ENCODE data around the gene POLD2.

Gene POLD2

DNA sequence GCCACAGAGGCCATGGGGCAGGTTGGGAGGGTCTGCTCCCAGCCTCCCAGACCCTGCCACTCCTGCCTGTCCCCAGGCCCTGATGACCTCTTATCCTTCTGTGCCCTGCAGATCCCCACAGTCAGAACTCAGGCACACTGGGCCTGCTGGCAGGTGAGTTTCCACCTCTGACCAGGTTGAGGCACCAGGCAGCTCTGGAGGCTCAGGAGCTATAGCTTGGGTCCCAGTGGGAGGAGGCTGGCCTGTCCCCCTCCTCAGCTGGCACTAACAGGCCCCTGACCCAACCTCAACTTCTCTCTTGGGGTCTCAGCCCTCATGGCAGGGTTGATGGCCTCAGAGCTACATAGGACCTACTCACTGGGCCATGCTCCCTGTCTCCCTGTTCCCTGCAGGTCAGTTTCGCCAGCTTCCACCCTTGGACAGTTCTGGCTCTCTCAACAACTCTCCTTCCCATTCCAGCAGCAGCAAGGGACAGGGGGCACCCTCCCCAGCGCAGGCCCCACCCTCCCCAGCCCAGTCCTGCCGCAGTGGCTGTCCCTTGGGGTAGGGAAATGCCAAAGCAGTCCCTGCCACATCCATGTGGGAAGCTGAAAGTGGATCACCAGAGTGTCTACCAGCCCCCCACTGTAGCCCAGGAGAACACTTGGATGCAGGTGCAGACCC, 21.9 kb downstream of the POLD2 start:
- no peak for DNase-seq (ENCODE audit: low read depth)

DNA sequence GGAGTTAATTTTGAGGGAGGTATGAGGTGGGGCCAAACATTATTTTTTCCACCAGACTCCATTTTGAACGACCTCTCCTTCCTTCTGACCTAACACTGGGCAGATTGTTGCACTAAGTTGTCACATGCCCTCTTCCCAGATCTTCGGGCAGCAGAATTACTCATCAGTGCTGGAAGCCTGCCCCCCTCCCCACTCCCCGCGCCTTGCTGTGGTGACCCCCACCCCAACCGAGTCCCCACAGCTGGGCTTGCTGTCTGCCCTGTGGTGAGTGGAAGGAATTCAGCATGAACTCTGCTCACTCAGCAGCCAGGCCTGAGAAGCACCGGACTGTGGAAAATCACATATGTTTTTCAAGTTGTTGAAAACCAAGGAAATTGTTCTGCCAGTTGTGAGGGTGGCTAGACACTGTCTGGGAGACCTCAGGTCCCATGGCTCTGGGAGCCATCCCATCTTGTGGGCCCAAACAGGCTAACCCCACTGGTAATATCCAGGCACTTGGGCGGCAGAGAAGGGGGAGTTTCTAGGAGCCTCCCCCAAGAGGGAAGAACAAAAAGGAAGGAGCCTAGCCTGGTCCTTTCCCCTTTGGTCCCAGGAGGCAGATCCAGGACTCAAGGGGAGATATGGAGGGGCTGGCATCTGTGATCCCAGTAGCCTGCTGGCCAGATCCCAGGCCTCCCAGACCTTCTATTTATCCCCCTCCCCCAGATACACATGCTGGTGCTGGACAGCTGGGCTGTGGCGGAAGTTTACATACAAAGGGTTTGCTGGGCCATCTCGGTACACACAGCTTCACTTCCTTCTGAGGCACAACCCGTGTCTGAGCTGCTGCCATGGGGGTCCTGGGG, 22.7 kb downstream of the POLD2 start:
- no peak for DNase-seq (ENCODE audit: low read depth)

DNA sequence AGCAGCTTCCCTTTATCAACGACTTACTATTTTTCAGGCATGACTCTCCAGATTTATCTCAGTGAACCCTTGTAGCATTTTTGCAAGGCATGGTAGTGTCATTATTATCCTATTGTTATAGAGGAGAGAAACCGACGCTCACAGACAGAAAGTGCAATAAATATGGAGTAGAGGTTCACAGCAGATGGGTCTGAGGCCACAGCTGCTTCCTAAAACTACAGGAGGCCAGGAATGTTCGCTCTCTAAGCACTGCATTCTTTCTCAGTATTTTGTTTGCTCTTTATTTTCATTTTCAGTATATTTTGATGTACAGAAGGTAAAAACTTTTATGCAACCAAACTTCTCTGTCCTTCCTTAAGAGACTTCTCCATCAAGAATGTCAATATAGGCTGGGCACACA, 23.7 kb downstream of the POLD2 start:
- DNase-seq (ENCODE audit: low read depth) = no peak

DNA sequence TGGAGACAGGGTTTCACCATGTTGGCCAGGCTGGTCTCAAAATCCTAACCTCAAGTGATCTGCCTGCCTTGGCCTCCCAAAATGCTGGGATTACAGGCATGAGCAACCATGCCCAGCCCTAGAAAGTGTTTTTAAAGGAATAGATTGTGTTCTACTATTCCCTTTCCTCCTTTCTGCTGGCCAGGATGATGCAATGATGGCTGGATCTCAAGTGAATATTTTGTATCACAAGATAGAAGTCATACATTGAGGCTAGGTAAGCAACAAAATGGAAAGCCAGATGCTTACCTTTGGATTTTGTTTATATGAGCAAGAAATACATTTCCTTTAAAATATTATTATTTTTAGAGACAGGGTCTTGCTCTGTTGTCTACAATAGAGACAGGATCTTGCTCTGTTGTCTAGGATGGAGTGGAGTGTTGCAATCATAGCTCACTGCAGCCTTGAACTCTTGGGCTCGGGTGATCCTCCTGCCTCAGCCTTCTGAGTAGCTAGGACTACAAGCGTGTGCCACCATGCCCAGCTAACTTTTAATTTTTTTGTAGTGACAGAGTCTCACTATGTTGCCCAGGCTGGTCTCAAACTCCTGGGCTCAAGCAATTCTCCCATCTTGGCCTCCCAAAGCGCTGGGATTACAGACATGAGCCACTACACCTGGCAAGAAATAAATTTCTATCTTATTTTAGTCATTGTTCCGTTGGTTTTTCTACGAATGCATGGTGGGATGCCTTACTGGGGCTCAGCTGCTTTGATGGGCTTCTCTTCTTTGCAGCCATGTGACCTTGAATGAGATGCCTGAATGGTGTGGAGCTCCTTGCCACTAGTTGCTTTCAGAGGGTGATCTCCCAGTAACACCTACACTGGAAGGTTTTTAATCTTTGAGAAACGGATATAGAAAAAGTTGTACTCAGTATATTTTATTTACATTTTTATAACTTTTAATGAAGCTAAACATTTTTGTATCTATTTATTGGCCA, 25.0 kb downstream of the POLD2 start:
- DNase-seq (ENCODE audit: low read depth) = no peak

DNA sequence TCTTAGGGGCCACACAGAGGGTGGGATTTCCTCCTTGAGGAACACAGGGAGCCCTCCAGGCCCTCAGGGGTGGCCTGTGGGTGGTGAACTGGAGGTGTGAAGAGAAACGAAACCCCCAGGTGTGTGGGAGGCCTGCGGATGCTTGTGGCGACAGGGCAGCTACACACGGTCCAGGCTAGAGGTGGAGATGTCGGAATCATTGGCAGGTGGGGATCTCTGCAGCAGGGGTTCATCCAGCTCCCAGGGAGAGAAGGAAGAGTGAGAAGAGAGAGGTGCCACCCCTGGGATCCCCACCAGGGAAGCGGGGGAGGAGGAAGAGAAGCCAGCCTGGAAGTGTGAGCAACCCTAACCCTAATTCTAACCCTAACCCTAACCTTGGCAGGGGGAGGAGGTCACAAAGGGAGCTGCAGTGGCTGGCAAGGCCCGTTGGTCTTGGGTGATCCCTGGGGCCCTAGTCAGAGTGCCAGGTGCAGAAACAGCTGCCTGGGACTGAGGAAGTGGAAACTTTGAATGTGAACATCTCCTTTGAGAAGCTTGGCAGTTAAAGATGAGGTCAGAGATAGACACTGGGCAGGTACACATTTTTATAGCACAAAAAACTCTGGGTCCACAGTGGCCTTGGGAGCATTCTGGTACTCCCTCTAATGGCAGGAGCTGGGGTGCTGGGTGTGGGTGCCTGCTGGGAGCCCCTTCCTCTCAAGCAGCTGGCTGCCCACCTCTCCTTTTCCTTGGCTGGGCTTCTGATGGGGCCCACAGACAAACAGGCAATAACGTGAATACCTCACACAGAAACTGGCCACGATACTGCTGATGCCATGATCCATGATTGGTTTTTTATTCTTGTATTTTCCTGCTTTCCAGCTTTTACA, 26.1 kb downstream of the POLD2 start:
- DNase-seq (ENCODE audit: low read depth) = no peak

DNA sequence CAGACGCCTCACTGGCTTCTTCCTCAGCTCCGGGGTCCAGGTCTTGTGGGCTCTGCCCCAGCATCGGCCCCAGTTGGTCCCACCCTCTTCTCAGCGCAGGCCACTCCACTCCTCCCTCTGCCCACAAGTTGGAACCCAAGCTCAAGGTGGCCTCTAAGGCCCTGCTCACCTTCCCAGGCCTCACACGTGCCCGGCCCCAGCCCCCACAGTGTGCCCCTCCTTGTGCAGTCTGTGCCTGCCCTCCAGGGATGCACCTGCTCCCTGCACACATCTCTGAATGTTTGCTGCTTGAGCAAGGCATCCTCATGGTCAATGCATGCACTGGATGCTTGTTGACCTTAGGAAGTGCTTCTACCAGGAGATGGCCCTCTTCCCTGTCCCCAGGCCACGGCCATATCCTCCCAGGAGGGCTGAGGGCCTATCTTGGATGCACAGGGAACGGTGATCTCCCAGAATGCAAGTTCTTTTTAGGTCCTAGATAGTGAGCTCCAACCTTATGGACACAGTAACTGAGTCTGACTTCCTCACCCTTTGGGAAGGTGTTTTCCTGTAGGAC, 26.9 kb downstream of the POLD2 start:
- no peak for DNase-seq (ENCODE audit: low read depth)

DNA sequence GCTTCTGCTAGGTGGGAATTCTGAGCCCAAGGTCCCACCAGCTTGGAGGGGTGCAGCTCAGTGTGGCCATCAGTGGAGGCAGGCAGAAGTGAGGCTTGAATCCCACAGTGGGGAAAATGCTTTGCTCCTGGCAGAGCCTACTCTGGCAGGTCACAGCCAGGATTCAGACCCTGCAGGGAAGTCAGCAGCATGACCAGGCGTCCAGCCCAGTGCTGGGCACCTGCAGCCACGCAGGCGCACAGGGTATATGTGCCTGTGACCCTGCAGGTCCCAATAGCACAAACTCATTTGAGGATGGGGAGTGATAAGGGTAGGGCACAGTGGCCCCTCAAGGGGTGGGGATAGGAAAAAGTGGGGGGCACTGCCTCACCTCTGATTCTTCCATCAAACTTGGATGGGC, 27.6 kb downstream of the POLD2 start:
- DNase-seq (ENCODE audit: low read depth) = no peak

DNA sequence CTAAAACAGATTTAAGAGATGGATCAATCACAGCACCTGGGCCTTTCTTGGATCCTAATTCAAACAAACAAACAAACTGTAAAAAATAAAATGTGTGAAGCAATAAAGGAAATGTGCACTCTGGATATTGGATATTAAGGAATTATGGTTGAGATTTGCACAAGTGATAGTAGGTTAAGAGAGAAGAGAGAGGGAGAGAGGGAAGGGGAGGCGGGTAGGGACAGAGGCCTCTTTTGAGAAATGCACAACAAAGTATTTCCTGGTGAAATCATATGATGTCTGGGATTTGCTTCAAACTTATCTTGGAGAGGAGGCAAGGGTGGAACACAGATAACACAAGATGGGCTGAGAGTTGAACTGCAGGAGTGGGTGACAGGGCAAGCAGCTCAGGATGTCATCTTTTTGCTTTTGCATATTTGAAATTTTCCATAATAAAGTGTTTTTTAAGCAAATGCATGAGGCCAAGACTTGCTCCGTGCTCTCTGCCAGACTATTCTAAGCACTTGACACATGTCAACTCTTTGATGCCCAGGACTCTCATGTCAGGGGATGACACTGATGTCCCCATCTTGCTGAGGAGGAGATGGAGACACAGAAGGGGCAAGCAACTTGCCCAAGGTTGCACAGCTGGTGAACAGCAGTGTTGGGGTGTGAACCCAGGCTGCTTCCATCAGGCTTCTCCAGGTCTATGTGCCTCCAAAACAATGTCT, 28.3 kb downstream of the POLD2 start:
- DNase-seq (ENCODE audit: low read depth) = no peak

DNA sequence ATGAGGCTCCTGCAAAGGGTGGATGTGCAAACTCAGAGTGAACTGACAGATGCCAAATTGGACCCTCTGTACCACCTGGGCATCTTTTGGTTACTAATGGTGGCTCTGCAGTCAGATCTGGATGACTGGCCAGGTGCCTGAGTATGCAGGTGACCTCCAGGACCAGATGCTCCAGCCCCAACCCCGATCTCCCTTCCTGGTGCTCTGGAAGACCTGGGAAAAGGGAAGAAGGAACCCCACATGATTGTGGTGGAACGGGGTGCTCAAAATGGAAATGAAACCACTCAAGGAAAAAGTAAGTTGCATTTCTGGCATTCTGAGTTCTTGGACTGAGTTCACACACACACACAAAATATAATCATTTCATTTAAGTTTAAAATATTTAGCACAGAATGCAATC, 29.0 kb downstream of the POLD2 start:
- no peak for DNase-seq (ENCODE audit: low read depth)

DNA sequence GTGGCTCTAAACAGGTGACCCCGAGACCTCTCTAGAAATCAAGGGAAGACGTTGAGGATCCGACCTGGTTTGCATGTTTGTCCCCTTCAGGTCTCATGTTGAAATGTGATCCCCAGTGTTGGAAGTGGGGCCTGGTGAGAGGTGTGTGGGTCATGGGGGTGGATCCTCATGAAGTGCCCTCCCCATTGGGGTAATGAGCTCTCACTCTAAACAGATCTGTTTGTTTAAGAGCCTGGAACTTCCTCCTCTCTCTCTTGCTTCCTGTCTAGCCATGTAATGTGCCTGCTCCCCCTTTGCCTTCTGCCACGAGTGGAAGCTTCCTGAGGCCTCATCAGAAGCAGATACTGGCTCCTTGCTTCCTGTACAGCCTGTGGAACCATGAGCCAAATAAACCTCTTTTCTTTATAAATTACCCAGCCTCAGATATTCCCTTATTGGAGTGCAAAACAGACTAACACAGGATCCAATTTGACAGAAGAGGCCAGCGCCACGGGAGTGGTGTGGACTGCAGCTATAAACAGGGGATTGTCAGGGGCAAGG, 30.2 kb downstream of the POLD2 start:
- DNase-seq (ENCODE audit: low read depth) = no peak

DNA sequence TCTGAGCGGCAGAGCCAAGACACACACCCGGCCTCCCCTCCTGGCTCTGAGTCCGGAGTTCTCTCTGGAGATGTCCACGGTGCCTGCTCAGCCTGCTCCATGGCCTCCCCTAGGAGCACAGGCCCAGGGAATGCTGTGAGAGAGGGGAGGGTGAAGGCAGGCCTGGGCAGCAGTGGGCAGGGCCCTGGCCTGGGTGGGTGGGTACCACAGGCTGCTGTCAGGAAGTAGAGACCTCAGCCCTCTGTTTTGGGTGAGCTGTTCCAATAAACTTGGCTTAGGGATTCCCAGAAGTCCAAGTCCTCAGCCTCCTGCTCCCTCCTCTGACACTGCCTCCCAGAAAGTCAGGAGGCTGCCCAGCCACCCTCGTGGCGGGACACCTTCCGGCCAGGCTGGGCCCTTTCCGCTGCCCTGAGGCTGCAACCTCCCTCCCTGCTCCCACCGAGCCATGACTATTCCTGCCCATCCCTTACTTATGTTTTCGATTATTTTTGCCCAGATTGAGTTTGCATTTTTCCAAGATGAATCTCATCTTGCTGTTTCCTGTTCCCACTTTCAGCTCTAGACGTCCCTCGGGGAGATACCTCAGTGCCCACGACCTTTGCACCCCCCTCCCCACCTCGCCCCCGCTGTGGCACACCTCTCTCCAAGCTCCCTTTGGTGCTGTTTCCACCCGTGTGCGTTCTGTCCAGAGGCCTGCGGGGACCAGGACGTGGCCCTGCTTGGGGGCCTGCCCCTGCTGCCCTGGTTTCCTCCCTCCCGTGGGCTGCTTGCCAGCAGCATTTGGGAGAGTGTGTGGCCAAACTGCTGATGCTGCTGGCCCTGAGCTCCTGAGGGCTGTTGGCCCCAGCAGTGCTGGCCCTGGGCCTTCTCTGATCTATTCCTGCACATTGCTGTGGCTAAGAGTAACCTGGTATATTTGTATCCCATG, 35.2 kb downstream of the POLD2 start:
- DNase-seq (ENCODE audit: low read depth) = no peak

DNA sequence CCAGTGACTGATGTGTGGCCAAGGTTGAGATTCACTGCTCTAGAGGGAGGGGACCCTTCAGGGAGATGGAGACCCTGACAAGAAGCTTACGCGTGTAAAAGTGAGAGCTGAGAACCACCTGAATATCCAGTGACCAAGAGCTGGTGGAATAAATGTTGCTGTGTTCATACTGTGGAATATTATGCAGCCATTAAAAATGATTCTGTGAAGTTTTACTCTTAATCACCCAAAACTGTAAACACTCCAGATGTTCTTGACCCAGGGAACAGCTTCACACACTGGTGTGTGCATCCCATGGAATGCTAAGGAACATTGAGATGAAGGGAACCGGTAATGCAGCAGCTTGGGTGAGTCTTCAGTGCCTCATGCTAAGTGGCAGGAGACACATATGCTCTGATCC, 36.7 kb downstream of the POLD2 start:
- no peak for DNase-seq (ENCODE audit: low read depth)

DNA sequence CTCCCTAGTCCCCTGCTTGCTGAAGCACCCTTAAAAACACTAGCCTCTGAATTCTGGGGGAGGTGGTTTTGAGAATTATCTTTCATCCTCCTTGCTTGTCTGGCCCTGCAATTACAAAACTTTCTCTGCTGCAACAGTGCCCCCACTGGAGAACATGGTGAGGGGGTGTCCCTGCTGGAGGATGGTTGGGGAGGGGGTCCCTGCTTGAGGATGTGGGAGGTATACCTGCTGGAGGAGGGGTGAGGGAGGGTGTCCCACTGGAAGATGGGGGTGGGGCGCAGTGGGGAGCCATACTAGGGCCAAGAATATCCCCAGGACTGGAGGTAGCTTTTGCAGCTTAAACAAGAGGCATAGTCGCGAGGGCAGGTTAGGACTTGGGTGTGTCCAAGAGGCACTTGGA, 37.8 kb downstream of the POLD2 start:
- no peak for DNase-seq (ENCODE audit: low read depth)

DNA sequence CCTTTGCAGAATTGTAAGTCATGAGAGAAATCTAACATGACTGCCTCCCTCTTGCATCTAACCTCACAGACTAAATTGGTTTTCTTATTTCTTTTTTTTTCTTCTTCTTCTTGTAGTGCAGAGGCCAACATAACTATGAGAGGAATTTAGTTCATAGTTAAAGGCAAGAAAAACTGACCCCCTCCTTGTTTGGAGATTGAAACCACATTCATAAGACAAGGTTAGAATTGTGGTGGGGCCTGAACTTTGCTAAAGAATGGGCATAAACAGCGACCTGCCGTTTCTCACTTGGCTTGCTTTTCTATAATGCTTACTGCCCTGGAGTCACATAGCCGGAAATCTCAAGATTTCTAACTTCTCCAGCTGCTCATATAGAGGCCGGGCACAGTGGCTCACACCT, 38.6 kb downstream of the POLD2 start:
- DNase-seq (ENCODE audit: low read depth) = no peak

DNA sequence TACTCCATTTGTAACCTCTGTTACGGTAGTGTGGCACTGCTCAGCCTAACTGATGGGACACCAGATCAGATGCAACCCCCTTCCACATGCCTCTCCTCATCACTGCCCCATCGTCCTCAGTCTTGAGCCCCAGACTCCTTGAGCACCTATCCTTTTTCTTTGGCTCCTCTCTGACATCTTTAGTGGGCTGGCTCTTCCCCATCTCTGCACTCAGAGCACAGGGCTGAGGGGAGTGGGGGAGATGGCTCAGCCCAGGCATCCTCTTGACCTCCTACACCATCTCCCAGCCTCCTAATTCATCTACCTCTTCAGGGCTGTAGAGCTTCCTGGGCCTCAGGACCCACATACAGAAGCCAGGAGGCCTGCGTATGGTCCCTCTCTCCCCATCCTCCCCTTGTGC, 39.6 kb downstream of the POLD2 start:
- no peak for DNase-seq (ENCODE audit: low read depth)

DNA sequence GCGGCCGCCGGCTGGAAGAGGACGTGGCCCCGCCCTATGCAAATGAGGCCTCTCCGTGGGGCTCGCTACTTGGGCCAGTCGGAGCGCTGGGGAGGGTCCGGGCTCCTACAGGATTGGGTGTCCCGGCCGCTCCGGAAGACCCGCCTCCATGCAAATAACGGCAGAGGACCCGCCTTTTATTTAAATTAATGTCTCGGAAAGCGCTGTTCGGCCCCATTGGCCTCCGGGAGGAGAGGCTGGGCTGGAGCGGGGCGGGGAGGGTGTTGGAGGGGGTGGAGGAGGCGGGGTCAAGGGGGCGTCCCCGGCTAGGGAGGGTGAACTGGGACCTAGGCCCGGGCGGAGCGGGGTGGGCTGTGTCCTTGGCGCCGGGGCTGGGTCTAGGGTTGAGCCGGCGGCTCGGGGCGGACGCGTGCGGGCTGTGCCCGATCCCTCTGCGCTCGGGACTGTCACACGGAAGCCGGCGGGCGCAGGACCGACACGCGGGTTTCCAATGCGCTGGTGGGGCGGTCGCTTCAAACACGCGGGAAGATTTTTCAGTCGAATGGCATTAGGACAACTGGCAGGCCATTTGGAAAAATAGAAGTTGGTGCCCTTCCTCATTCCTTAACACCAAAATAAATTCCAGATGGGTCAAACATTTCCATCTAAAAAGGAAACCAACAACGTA, 40.7 kb downstream of the POLD2 start:
- DNase-seq (ENCODE audit: low read depth) = peak; percentile 94

DNA sequence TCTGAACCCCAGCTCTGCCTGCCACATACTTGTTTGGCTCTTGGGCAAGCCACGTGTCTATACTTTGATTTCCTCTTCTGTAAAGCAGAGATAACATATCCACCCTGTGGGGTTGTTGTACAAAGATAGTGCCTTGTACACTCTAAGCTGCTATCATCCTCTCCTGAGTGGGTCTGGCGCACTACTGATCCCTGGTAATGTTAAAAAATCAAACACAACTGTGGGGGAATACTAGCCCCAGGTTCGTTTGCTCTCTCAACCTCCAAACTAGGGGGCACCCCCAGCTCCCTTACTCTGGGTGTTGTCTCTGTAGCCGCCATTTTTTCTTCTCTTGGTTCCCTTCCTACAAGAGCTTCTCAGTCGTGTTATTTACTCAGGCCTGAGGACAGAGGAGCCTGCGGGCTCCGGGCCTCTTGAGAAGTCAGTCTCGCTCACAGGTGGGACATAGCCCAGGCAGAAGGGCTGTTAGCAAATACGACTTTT, 42.0 kb downstream of the POLD2 start:
- DNase-seq (ENCODE audit: low read depth) = no peak

DNA sequence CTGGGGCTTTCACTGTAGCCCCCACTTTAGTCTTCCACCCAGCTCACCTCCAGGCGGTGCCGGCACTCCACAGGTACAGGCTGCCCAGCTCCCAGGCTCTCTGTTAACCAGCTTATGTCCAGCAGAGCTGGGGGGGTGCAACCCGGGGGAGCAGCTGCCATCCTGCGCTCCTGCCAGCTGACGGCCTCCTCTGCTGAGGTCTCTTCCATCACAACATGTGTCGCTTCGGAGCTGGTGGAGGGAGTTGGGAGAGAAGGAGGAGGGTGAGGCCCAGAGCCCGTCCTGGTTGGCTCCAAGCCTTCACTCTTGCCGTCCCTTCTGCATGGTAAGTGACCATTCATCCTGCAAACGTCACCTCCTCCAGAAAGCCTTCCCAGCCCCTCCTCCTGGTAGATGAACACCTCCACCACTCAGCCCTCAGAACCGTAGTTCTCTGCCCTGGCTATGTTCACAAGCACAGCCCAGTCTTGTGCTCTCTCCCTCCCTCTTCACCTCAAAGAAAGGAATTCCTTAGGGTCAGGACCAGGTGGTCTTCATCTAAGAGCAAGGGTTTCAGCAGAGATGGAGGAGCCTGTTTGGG, 42.6 kb downstream of the POLD2 start:
- no peak for DNase-seq (ENCODE audit: low read depth)

Measured in stimulated activated CD8-positive, alpha-beta memory T cell treated with anti-CD3 and anti-CD28 coated beads, Interleukin-12 subunit alpha, Interleukin-12 subunit beta, amount 100 ng/mL, for 4 hours (primary cell).